GM21786 (cell line): ENCODE measurements around the gene TTLL9.

ENCODE experiments used
- ATAC-seq: cut with Tn5 transposase; IDR thresholded peaks from one replicate; pipeline ENCODE4 v1.9.1; 2021; ENCODE audit not compliant: unreplicated experiment

Gene TTLL9

GRCh38 chr20:31974951-31975487 lies 104.6 kb downstream of the TTLL9 start:
- ATAC-seq = no peak

- no peak for ATAC-seq
These were observed 105.4 kb downstream of the TTLL9 start for GRCh38 chr20:31975874-31976273.

- ATAC-seq = no peak
These were observed 106.6 kb downstream of the TTLL9 start for GRCh38 chr20:31977080-31977479.

GRCh38 chr20:31979713-31980426 lies 109.4 kb downstream of the TTLL9 start:
- no peak for ATAC-seq

GRCh38 chr20:31981784-31982183 lies 111.3 kb downstream of the TTLL9 start:
- no peak for ATAC-seq

- ATAC-seq = no peak
These were observed 114.6 kb downstream of the TTLL9 start for GRCh38 chr20:31984981-31985471.

- no peak for ATAC-seq
These were observed 117.3 kb downstream of the TTLL9 start for GRCh38 chr20:31987744-31988143.

- no peak for ATAC-seq
These were observed 118.1 kb downstream of the TTLL9 start for GRCh38 chr20:31988430-31989015.

- ATAC-seq = no peak
These were observed 118.7 kb downstream of the TTLL9 start for GRCh38 chr20:31989030-31989645.

- ATAC-seq = no peak
These were observed 120.4 kb downstream of the TTLL9 start for GRCh38 chr20:31990641-31991338.

- no peak for ATAC-seq
These were observed 120.9 kb downstream of the TTLL9 start for GRCh38 chr20:31991339-31991705.

- ATAC-seq = no peak
These were observed 121.7 kb downstream of the TTLL9 start for GRCh38 chr20:31992086-31992485.
